Thoracic aorta (tissue), 2 donors: ENCODE results near the gene NOS1AP. TPM values are rescaled to one million over a fixed set of nuclear protein-coding genes. Genes with fewer than 3 reads are reported as not detected.
"Not testable (repeated sequence)": the region's sequence is repeated elsewhere in the genome, so short reads cannot be mapped to it uniquely, and the experiment has no call there.

Experiments
- ATAC-seq: fragments of 150-250 bp; one replicate; pipeline ENCODE4 v1.8.0; 2017; ENCODE audit warnings: low read depth; ENCODE audit not compliant: insufficient number of reproducible peaks, low FRiP score
- DNase-seq: peaks from one replicate; pipeline ENCODE4 v3.0.0-alpha.2; 2020; ENCODE audit warnings: low spot score
- H3K27ac ChIP-seq, 2 donors: fragments of 200-600 bp; sonication (generic); 1 replicate in 1 of 2; 2 replicates in 1 of 2; pipeline ENCODE4 v1.5.1; 2016; ENCODE audit warnings: mild to moderate bottlenecking in 2 of 2, moderate library complexity in 2 of 2
- H3K27me3 ChIP-seq: fragments of 200-600 bp; sonication (generic); replicated peaks from 2 replicates; pipeline ENCODE4 v1.6.0; 2016; ENCODE audit warnings: mild to moderate bottlenecking; ENCODE audit not compliant: insufficient read depth
- H3K36me3 ChIP-seq: fragments of 200-600 bp; sonication (generic); one replicate; pipeline ENCODE4 v1.5.1; 2016
- H3K4me1 ChIP-seq, 2 donors: fragments of 200-600 bp; sonication (generic); 1 replicate in 1 of 2; 2 replicates in 1 of 2; pipeline versions ENCODE4 v1.5.1 to v1.6.0; 2016; ENCODE audit warnings: low read depth in 2 of 2, mild to moderate bottlenecking in 1 of 2; ENCODE audit not compliant: control insufficient read depth in 1 of 2
- H3K4me3 ChIP-seq: fragments of 200-600 bp; sonication (generic); 2 replicates; pipeline ENCODE4 v1.5.1; 2016; ENCODE audit warnings: mild to moderate bottlenecking
- H3K9me3 ChIP-seq: fragments of 200-600 bp; sonication (generic); 2 replicates; pipeline ENCODE4 v1.5.1; 2016
- total RNA-seq, 2 donors: library from RNA; depleted of rRNA; stranded (reverse); fragments of >200 nt; gene quantifications; one replicate each; pipeline versions ENCODE4 v1.1.0 to v1.2.3, GENCODE V29; 2016
- TF ChIP-seq, protein P1 (sequence below): fragments of 200-600 bp; sonication (generic); IDR thresholded peaks from one replicate; pipeline ENCODE4 v1.5.1; 2019; ENCODE audit warnings: antibody characterized with exemption

Gene NOS1AP
- total RNA-seq, 2 donors from 2014 or later = 6.3 to 12.2 TPM

DNA sequence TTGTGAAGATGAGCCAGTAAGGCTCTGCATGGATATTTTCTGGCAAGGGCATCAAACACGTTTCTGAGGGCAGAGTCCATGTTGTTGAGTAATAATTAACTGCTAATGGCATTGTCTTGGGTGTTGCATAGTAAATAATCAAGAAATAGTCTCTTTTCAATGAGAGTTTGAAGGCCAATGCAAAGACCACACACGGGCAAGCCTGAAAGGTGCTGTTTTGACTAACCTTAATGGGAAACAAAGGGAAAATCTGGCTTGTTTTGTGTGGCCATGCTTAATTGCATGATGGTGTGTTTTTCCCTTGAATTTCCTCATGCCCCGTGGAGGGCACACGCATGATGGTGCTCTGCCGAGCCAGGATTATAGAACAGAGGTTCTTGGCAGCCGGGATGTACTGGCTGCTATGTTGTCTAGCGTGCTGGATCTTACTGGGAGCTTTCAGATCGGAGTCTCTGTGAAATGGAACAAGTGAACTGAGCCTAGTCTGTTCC lies 127.6 kb downstream of the NOS1AP start:
- no peaks in the 10 kb centered on the region for H3K9me3 ChIP-seq
- H3K4me1 ChIP-seq = peaks cover 0 to 12% of the 10 kb centered on the region in 2 donors
- H3K27me3 ChIP-seq = no peaks in the 10 kb centered on the region
- DNase-seq (no peak), ATAC-seq (no peak)
- H3K27ac ChIP-seq = no peak overlapping the region
- no peaks in the 10 kb centered on the region for H3K36me3 ChIP-seq
- no peak overlapping the region for H3K4me3 ChIP-seq
- TF ChIP-seq, protein P1, sequence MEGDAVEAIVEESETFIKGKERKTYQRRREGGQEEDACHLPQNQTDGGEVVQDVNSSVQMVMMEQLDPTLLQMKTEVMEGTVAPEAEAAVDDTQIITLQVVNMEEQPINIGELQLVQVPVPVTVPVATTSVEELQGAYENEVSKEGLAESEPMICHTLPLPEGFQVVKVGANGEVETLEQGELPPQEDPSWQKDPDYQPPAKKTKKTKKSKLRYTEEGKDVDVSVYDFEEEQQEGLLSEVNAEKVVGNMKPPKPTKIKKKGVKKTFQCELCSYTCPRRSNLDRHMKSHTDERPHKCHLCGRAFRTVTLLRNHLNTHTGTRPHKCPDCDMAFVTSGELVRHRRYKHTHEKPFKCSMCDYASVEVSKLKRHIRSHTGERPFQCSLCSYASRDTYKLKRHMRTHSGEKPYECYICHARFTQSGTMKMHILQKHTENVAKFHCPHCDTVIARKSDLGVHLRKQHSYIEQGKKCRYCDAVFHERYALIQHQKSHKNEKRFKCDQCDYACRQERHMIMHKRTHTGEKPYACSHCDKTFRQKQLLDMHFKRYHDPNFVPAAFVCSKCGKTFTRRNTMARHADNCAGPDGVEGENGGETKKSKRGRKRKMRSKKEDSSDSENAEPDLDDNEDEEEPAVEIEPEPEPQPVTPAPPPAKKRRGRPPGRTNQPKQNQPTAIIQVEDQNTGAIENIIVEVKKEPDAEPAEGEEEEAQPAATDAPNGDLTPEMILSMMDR = no peak

DNA sequence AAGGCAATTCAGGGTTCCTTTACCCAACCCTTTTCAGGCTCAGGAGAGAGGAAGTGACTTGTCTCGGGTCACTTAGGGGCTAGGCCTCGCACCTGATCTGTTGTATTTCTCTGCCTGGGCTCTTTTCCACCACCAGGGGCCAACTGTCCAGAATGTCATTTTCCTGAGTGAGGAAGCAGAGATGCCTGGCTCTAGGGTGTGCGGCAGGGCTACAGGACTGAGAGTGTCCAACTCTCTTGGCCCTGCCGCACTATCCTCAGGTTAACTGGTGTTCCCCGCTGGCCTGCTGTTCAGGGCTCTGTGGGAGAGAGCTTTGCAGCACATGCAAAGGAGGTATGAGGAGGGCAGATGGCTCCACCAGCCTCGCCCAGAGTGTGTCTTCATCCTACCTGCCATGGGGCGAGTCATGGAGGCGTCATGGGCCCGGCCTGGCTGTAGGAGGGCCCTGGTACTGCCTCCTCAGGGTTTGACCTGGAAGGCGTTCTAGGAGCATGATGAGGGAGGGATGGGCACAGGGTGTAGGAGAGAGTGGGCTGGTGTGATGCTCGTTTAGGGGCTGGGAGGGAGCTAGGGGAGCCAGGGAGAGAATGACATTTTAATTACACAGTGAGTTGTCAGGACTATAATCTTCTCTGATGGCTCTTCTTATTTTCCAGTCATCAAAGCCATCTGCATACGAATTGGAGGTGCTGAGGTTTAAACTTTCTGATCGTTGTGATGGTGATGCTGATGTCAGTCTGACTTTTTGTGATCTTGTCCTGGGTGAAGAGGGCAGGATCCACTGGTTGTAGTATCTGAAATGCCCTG lies 128.3 kb downstream of the NOS1AP start:
- no peak for ATAC-seq
- TF ChIP-seq, protein P1 = no peak
- no peak overlapping the region for H3K27ac ChIP-seq

DNA sequence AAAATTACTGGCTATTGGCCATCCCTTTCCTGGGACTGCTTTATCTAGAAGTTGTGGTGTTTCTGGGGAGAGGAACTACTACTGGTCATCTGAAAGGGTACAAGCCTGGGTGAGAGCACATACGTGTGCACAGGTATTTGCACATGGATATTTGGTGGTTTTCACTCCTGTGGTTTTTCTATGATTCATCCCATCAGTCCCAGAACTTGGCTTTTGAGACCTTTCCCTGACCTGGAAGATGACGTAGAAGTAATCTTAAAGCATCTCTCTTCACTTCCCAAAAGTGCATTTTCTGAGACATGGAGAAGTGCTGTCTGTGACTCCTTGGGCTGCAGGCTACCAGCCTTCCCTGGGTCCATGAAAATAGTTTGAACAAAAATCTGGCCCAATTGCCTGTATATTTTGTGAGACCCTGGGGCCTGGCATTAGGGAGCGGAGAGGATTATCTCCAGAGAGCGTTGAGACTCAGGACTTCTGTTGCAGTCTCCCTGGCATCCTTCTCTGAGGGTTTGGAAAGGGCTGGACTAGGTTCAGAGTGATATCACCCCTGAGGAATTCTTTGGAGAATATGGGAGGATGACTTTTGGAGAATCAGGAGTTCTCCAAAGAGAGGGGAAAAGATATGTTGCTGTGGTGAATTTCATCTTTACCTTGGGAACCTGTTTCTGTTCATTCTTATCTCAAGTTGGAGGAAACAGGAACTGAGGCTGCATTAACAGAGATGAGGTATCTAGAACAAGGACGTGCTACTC lies 130.8 kb downstream of the NOS1AP start:
- Histone ChIP-seq H3K9me3 (no peaks in the 10 kb centered on the region), H3K27ac (no peak overlapping the region), H3K27me3 (no peaks in the 10 kb centered on the region), H3K4me1 (no peaks in the 10 kb centered on the region), H3K36me3 (no peaks in the 10 kb centered on the region), H3K4me3 (no peak overlapping the region)
- ATAC-seq = no peak
- TF ChIP-seq, protein P1 = no peak
- DNase-seq = no peak

More for the DNA sequence above, 128.3 kb downstream of the NOS1AP start:
- Histone ChIP-seq H3K36me3 (no peaks in the 10 kb centered on the region), H3K4me1 (peaks cover 0 to 12% of the 10 kb centered on the region in 2 donors), H3K9me3 (no peaks in the 10 kb centered on the region), H3K4me3 (no peak overlapping the region), H3K27me3 (no peaks in the 10 kb centered on the region)
- no peak for DNase-seq

GRCh38 chr1:162201062-162201461 lies 131.6 kb downstream of the NOS1AP start:
- not testable (repeated sequence) for ATAC-seq, H3K36me3 ChIP-seq, H3K27me3 ChIP-seq, DNase-seq, H3K27ac ChIP-seq, H3K4me1 ChIP-seq, H3K9me3 ChIP-seq, H3K4me3 ChIP-seq

GRCh38 chr1:162204129-162204822 lies 134.8 kb downstream of the NOS1AP start:
- H3K9me3 ChIP-seq = no peaks in the 10 kb centered on the region
- ATAC-seq (no peak), DNase-seq (no peak)
- no peaks in the 10 kb centered on the region for H3K27me3 ChIP-seq
- H3K36me3 ChIP-seq = no peaks in the 10 kb centered on the region
- TF ChIP-seq, protein P1 = no peak
- H3K27ac ChIP-seq = no peak overlapping the region
- no peak overlapping the region for H3K4me3 ChIP-seq
- H3K4me1 ChIP-seq = peaks cover 5 to 30% of the 10 kb centered on the region in 2 donors
